NCI-H748 treated with DMSO at 0.1 percent for 48 hours (cell line): ENCODE data around the gene NDUFAF7.
A peak's percentile ranks its signal among the peaks of the same experiment; 100 is the strongest.
"Not testable (repeated sequence)": the region's sequence is repeated elsewhere in the genome, so short reads cannot be mapped to it uniquely, and the experiment has no call there.

Experiments used
- DNase-seq: peaks from one replicate; lab custom pipeline; 2025; lab: John Stamatoyannopoulos, UW

The NDUFAF7 gene

GRCh38 chr2:37231241-37232130, at the start of gene NDUFAF7, which contains the start of gene CEBPZ:
Gene NDUFAF7 (plus strand): TSS chr2:37231658. CDS start chr2:37231706, 48 bp downstream.
Gene CEBPZ (minus strand): TSS chr2:37231596. CDS start chr2:37231567, 29 bp downstream.
- DNase-seq = peak; percentile 52

- no peak for DNase-seq
These were observed 49.5 kb upstream of the NDUFAF7 start for GRCh38 chr2:37181726-37182684.

GRCh38 chr2:37188570-37188969, 42.9 kb upstream of the NDUFAF7 start, which contains the start of gene SULT6B1:
Gene SULT6B1 (minus strand): TSS chr2:37188670. CDS start chr2:37188640, 30 bp downstream.
- no peak for DNase-seq

- DNase-seq = no peak
These were observed 41.9 kb upstream of the NDUFAF7 start for GRCh38 chr2:37189452-37190153.

- DNase-seq = no peak
These were observed 41.2 kb upstream of the NDUFAF7 start for GRCh38 chr2:37190290-37190689.

- DNase-seq = no peak
These were observed 40.2 kb upstream of the NDUFAF7 start for GRCh38 chr2:37191253-37191652.

GRCh38 chr2:37191747-37192146, 39.7 kb upstream of the NDUFAF7 start:
- no peak for DNase-seq

GRCh38 chr2:37192551-37192950, 38.9 kb upstream of the NDUFAF7 start:
- DNase-seq = no peak

GRCh38 chr2:37195862-37196319, 35.6 kb upstream of the NDUFAF7 start:
- not testable (repeated sequence) for DNase-seq

- peak; percentile 55 for DNase-seq
These were observed 34.9 kb upstream of the NDUFAF7 start, which contains the start of gene CEBPZOS for GRCh38 chr2:37196320-37197195. Gene CEBPZOS (plus strand): TSS chr2:37196496. CDS start chr2:37199705, 3,209 bp downstream.

GRCh38 chr2:37198681-37199065, 32.8 kb upstream of the NDUFAF7 start:
- DNase-seq = no peak

GRCh38 chr2:37201208-37201607, 30.2 kb upstream of the NDUFAF7 start:
- no peak for DNase-seq

- no peak for DNase-seq
These were observed 29.7 kb upstream of the NDUFAF7 start for GRCh38 chr2:37201766-37202165.

GRCh38 chr2:37203708-37204107, 27.8 kb upstream of the NDUFAF7 start:
- DNase-seq = no peak

GRCh38 chr2:37205071-37205661, 26.3 kb upstream of the NDUFAF7 start:
- not testable (repeated sequence) for DNase-seq

GRCh38 chr2:37205689-37206341, 25.6 kb upstream of the NDUFAF7 start:
- DNase-seq = no peak

- DNase-seq = not testable (repeated sequence)
These were observed 24.7 kb upstream of the NDUFAF7 start for GRCh38 chr2:37206760-37207159.

GRCh38 chr2:37211212-37211611, 20.2 kb upstream of the NDUFAF7 start:
- DNase-seq = no peak

GRCh38 chr2:37211939-37212338, 19.5 kb upstream of the NDUFAF7 start:
- DNase-seq = no peak

GRCh38 chr2:37215250-37215649, 16.2 kb upstream of the NDUFAF7 start:
- no peak for DNase-seq
